HG03439 (cell line): ENCODE results near the gene CYREN.
"Not testable (repeated sequence)": the region's sequence is repeated elsewhere in the genome, so short reads cannot be mapped to it uniquely, and the experiment has no call there.

ENCODE experiments used
- ATAC-seq: cut with Tn5 transposase; IDR thresholded peaks from one replicate; pipeline ENCODE4 v1.9.1; 2021; ENCODE audit warnings: mild to moderate bottlenecking, moderate library complexity; ENCODE audit not compliant: unreplicated experiment

Gene CYREN

GRCh38 chr7:135160858-135161653 is 9.5 kb downstream of the CYREN start:
- no peak for ATAC-seq

GRCh38 chr7:135160098-135160857 is 10.2 kb downstream of the CYREN start:
- ATAC-seq = no peak

GRCh38 chr7:135159359-135160085 is 11.0 kb downstream of the CYREN start:
- ATAC-seq = no peak

GRCh38 chr7:135158874-135159273 is 11.6 kb downstream of the CYREN start:
- no peak for ATAC-seq

GRCh38 chr7:135158141-135158655 is 12.3 kb downstream of the CYREN start:
- ATAC-seq = no peak

GRCh38 chr7:135156290-135156689 is 14.2 kb downstream of the CYREN start:
- no peak for ATAC-seq

GRCh38 chr7:135154734-135155133 is 15.8 kb downstream of the CYREN start:
- ATAC-seq = no peak

GRCh38 chr7:135152442-135152841 is 18.1 kb downstream of the CYREN start:
- no peak for ATAC-seq

GRCh38 chr7:135151533-135151932 is 19.0 kb downstream of the CYREN start:
- ATAC-seq = no peak

GRCh38 chr7:135151132-135151531 is 19.4 kb downstream of the CYREN start:
- no peak for ATAC-seq

GRCh38 chr7:135150072-135150782 is 20.3 kb downstream of the CYREN start:
- no peak for ATAC-seq

- peak; percentile 81 for ATAC-seq
These were observed 22.4 kb downstream of the CYREN start, which contains the start of gene TMEM140 for GRCh38 chr7:135147899-135148721. Gene TMEM140 (plus strand): TSS chr7:135148072. CDS start chr7:135164442, 16,370 bp downstream.

- ATAC-seq = peak; percentile 24
These were observed 23.1 kb downstream of the CYREN start for GRCh38 chr7:135147341-135147898.

- no peak for ATAC-seq
These were observed 26.4 kb downstream of the CYREN start for GRCh38 chr7:135143885-135144668.

GRCh38 chr7:135129579-135129978 is 40.9 kb downstream of the CYREN start:
- ATAC-seq = no peak

GRCh38 chr7:135128931-135129330 is 41.6 kb downstream of the CYREN start:
- ATAC-seq = no peak

GRCh38 chr7:135124631-135125030 is 45.9 kb downstream of the CYREN start:
- ATAC-seq = not testable (repeated sequence)

- no peak for ATAC-seq
These were observed 48.6 kb downstream of the CYREN start for GRCh38 chr7:135121868-135122267.

GRCh38 chr7:135117096-135117495 is 53.4 kb downstream of the CYREN start:
- no peak for ATAC-seq
